Stimulated activated CD8-positive, alpha-beta memory T cell treated with anti-CD3 and anti-CD28 coated beads, Interleukin-7, amount 100 ng/mL, for 24 hours (primary cell): ENCODE measurements around the gene ARHGEF10L.

Experiments
- DNase-seq: peaks from one replicate; pipeline ENCODE4 v3.0.0-alpha.2; 2020; ENCODE audit warnings: low read depth

ARHGEF10L gene

DNA sequence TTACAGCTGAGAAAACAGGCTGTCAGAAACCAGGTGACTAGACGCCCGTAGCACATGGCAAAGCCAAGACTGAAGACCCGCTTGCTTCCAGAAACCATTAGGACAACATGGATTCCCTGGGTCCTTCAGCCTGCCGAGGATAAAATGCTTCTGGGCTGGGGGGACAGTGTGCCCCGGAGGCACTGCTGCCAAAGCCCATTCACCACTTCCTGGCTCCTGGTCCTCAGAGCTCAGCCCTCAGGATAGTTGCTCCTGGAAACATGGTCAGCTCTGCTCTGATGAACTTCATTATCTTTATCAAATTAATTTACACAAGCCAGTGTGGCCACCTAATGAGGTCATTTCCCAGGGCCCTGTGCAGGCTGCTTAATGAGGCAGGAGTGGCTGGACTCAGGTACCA lies 174.5 kb downstream of the ARHGEF10L start:
- no peak for DNase-seq

DNA sequence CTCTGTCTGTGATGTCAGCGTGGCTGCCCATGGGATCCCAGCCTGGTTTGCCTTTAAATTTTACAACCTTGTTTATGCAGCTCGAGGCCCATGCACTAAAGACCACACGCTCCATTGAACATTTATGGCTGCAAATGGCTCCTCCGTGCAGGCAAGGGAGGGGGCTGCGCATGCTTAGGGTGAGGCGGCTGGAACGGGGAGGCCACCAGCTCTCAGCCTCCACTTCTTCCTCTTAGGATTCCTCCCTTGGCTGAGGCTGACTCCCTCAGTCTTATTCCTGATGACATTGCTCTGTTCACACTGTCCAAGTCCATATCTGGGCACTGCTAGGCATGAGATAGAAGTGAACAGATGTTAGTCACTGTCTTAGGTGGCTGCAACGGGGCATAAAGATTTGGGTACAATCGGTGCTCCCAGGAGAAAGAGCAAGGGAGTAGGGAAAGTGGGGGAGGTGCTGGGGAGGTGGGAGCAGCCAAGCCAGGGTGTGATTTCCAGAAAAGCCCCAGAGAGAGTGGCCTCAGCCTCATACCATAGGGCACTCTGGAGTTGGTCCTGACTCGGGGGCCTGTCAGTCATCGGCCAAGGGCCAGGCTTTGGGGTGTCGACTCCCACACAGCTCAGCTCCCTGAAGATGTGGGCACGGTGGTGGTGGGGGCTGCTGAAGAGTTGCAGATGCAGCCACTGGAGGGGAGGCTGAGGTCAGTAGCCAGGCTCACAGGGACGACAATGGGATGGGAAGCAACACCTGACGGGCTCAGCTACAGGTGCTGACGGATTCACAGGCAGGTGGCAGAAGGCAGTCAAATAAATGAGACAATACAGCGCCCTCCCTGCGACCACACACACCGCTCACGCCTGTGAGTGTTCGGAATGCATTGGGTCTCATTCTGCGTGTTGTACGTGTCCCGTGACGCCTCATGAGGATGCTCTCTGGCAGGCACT lies 178.4 kb downstream of the ARHGEF10L start:
- DNase-seq, result no peak

DNA sequence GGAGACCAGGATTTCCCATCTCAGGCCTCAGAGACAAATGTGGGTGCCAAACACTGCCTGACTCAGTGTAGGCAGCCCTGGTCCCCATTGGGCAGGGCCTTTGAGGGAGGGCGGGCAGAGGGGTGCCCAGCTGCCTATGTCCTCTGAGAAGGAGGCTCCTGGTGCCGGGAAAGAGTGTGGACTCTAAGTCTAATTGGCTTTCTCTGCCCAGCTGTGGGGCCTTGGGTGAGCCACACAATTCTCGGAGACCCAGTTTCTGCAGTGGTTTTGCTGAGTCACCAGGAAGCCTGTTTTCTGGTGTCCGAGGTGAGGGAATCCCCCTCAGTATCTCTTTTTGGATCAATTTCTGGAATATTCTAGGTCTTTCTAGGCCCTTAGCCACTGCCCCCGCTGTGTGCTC lies 180.4 kb downstream of the ARHGEF10L start:
- DNase-seq, result no peak

DNA sequence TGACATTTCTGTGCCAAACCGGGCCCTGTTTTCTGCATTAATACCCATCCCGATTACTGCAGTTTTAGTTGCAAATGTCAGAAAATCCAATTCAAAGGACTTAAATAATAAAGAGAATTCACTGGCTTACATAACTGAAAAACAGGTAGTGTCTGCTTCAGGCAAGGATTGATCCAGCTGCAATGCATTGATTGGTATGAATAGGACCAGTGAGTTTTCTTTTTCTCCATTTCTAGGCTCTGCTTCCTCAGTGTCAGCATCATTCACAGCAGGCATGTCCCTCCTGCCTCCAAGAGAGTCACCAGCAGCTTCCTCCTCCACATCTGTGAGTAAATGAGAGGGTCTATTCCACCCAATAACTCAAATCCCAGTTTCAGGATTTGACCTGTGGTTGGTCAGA lies 181.9 kb downstream of the ARHGEF10L start:
- no peak for DNase-seq

DNA sequence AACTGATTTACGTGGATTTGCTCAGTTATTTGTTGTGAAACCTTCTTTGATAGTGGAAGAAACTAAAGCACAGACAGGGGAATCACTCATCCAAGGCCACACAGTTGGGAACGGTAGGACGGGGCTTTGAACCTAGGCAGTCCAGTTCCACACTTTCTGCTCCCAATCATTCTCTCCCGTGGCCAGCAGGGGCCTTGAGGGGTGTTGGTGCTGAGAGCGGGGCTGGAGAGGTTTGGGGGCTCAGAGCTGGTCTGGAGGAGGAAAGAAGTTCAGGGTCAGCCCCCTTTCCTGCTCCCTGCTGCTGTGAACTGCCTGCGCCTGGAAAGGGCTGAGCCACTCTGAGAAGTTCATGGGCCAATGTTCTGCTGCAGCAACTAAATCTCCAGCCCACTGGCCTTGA lies 184.2 kb downstream of the ARHGEF10L start:
- no peak for DNase-seq

DNA sequence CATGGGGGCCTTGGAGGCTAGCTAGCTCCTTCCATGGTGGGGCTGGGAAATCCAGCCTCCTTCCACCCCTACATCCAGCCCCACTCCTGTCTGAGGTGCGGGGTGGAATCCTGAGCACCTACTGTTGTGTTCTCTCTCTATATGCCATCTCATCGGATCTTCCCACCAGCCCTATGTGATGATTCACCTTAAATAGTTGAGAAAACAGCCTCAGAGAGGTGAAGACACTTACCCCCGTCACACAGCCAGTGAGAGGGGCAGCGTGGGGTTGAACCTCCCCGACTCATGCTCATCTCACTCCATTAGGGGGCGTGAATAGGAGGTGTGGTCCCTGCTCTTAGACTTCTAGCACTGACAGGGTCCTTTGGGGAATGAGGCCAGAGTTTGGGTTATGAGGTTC lies 184.7 kb downstream of the ARHGEF10L start:
- no peak for DNase-seq

DNA sequence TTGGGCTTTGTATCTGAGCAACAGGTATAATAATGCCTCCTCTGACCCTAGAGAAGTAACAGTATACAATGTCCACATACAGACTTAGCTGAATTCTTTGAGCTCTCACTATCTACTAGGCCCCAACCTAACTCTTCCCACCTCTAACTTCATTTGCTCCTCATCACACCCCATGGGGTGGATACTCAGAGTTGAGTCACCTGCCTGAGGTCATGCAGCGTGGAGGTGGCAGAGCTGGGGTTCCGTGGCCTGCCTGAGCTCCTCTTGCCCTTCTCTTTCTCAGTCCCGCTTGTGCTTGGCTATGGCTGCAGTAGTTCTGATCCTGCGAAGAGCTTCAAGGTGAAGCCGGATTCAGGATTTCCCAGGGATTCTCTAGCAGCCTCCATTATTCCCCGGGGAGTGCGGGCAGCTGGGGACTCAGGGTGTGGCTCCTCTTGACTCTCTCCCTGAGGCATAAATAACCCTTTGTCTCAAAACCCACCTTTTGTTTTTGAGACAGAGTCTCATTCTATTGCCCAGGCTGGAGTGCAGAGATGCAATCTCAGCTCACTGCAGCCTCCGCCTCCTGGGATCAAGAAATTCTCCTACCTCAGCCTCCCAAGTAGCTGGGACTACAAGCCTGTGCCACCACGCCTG lies 185.7 kb downstream of the ARHGEF10L start:
- no peak for DNase-seq

DNA sequence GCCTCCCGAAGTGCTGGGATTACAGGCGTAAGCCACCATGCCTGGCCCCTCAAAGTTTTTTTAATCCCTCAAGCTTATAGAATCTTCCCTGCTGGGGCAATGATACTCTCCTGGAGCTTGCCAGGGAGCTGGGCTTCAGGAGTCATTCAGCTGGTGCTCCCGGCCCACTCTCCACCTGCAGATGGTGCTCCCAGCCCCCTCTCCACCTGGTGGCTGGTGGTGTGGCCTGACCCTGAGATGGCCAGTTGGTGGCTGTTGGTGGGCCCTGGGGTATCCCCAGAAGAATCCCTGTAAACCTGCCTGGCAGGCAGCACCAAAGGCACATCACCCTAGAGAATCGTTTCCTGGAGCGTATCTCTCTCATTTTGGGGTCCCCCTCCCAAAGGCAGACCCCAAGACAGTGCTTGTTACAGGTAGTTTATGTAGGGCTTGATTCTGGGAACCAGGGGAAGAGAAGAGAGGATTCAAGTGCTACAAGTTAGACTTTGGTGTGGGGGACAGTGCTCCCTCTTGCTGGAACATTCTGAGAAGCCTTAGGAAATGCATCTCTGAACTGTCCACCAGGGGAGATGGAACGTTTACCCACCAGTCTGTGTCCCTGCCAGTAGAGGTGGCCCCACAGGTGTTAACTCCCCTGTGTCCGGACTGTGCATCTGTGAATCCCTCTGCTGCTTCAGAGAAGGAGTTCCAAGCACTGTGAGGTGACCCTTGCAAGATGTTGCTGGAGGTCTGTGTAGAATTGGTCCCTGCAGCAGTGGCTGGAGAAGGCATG lies 186.5 kb downstream of the ARHGEF10L start:
- DNase-seq, result no peak

DNA sequence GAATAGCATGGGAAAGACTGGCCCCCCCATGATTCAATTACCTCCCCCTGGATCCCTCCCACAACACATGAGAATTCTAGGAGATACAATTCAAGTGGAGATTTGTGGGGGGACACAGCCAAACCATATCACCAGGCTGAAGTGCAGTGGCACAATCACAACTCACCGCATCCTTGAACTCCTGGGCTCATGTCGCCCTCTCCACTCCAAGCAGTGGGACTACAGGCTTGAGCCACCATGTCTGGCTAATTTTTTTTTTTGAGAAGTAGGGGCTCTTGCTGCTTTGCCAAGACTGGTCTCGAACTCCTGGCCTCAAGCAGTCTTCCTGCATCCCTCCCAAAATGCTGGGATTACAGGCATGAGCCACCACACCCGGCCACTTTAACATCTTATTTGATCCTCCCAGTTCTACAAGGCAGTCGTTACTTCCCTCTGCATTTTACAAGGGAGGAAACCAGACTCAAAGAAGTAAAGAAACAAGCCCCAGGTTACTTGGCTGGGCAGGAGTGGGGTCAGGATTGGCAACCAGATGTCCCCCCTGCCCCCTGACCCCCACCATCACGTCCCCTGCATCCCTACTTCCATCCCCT lies 188.7 kb downstream of the ARHGEF10L start:
- no peak for DNase-seq

DNA sequence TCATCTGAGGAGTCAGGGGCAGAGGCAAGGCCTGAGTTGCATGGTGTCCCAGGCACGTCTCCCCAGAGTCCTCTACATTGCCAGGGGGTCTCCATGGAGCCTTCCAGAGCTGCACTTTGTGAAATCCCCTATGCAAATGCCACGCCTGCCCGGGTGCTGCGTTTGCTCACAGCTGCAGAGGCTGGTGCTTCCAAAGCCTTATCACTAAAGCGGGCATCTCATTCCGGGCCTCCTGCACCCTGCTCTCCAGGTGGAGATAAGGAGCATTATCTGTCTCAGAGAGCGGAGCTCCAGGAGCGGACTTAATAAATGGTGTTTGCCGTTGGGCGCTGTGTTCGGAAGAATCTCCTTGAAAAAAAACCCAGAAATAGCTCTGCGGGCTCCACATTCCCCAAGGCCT lies 189.8 kb downstream of the ARHGEF10L start:
- DNase-seq, result no peak

DNA sequence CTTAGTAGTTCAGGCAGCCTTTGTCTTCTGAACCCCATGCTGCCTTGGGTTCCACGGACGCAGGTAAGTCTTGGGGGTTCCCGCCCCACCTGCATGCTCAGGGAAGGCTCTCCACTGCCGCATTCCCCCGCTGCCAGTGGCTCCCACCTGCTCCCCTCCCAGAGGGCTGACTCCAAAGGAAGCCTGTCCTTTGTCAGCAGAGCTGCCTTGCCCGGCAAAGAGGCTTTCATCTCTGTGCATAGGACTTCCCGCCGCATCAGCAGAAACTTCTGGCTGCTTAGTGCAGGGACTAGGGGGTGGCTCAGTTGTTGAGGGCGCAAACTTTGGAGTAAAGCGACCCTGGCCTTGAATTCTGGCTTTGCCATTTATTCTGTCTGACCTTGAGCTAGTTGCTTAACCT lies 190.4 kb downstream of the ARHGEF10L start:
- no peak for DNase-seq

DNA sequence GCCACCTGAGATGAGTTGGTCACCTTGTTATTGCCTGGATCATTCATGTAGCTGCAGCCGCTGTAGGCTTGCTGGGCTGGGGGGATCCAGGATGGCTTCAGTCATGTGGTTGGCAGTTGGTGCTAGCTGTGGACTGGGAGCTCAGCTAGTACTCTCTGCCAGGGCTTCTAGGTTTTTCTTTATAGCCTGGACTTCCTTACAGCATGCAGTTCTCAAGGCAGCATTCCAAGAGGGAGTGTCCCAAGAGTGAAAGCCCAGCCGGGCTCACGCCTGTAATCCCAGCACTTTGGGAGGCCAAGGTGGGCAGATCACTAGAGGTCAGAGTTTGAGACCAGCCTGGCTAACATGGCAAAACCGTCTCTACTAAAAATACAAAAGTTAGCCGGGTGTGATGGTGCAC lies 192.0 kb downstream of the ARHGEF10L start:
- no peak for DNase-seq

DNA sequence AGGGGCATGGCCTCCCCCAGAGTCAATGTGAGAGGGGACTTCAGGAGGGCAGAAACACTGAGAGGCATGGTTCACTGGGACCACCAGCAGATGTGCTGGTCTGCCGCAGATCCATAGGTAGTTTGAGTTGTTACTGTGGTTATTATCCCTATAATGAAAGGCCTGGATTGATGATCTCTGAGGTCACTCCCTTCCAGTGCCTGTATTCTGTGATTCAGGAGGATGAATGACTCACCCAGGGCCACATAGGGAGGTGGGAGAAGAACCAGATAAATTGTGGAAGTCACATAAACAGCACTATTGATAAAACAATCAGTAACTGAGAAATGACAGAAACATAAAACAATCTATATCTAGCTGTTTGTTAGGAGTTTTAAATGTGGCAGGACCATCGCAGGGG lies 193.0 kb downstream of the ARHGEF10L start:
- no peak for DNase-seq

DNA sequence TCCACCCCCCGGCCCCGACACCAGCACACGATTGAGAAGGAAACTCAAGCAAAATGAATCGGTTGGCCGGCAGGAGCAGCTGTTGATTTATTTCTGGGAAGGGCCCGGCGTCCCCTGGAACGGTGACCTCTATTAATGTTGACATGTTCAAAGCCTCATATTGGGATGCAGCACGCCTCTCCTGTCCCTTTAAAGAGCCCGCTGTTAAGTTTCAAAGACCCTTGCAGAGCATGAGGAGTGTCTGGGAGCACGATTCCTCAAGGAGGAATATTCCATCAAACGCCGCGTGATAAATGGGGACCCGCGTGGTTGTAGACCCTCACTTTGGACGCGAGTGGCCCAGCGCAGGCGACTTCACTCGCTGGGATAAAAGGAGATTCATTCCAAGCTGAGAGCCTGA lies 194.2 kb downstream of the ARHGEF10L start:
- DNase-seq, result no peak

DNA sequence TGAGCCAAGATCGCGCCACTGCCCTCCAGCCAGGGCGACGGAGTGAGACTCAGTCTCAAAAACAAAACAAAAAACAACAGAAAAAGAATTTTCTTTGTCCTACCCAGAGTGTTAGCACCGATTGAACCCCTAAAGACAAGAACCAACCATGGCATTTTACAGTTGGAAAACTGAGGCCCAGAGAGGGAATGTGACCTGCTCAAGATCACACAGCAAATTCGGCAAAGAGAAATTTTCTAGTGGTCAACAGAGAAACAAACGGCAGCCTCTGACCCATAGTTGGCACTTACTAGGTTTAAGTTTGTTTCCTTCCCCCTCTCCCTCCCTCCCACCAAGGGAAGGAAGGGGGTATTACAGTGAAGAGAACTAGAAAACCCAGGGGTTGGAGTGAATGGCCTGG lies 195.1 kb downstream of the ARHGEF10L start:
- DNase-seq, result no peak

DNA sequence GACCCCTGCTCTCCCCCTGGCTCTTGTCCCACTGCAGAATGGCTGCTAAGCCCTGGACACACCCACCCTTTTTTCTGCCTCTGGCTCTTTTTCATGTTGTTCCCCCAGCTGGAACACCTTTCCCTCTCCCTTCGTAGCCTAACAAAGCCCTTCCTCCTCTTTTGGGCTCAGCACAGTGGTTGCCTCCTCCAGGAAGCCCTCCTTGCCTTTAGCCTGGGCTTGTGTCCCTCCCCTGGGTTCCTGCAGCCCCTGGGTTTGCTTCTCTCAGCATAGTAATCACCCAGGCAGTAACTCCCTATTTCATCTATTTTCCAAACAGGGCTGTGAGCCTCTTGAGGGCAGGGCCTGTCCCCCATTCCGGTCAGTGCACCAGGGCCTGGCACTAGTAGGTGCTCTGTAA lies 195.8 kb downstream of the ARHGEF10L start:
- DNase-seq, result no peak

DNA sequence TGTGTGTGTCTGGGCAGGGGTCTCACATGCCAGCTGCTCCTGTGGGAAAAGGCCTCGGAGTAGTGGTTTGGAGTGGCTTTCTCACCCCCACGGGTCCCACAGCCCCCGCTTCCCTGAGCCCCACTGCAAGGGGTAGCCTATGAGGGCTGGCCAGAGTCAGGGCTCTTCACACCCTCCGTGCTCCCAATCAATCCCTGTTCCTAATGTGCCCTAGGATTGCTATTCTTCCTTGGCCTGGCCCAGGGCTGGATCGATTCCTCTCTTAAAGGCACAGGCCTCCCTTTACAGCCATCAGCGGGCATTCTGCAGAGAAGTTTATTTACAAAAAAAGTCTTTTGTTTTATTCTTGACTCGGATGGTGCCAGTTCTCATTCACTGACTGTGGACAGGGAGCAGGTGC lies 196.3 kb downstream of the ARHGEF10L start:
- no peak for DNase-seq

DNA sequence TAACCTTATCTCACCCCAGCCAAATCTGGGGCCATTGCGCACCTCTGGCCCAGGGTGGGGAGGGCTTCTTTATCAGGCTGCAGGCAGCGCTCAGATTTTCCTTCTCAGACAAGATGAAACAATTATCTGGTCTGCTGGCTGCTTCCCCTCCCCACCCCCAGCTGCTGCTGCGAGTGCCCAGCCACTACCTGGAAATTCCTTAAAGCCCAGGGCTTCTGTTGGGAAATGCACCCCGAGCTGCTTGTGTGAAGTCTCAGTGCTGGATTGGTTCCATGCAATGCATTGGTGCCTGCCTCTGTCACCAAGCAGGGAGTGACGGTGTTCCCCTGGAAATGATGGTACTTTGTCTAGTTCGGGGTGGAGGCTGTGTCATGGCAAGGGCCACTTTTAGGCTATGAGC lies 197.1 kb downstream of the ARHGEF10L start:
- no peak for DNase-seq

DNA sequence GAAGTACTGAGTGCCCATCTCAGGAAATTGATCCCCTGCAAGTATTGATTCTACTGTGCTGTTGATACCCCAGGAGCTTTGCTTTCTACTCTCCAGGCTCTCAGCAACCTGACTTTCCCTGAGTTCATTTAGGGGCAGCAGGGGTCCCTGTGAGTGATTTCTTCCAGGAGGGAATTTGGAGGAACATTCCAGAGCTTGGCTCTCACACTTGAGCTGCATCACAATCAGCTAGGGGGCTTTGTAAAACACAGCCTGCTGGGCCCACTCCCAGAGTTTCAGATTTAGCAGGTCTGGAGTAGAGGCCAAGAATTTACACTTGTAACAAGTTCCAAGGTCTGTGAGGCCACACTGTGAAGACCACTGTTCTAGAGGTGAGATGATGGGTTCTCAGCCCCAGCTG lies 199.6 kb downstream of the ARHGEF10L start:
- no peak for DNase-seq

DNA sequence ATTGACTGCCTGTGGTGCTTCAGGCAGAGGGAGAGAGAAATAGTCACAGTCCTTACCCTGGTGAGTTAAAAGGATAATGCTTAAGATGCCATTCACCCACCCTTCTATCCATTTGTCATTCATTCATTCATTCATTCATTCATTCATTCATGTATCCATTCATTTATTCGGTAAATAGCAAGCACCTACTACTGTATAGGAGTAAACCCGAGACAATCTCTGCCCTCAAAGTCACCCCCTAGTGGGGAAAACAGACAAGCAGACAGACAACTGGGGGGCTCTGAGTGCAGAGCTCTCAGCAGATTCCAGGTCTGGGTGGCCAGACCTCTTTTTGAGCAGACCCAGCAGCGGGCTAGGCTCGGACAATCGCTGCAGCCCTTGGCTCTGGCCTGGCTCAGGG lies 201.6 kb downstream of the ARHGEF10L start:
- DNase-seq, result no peak

DNA sequence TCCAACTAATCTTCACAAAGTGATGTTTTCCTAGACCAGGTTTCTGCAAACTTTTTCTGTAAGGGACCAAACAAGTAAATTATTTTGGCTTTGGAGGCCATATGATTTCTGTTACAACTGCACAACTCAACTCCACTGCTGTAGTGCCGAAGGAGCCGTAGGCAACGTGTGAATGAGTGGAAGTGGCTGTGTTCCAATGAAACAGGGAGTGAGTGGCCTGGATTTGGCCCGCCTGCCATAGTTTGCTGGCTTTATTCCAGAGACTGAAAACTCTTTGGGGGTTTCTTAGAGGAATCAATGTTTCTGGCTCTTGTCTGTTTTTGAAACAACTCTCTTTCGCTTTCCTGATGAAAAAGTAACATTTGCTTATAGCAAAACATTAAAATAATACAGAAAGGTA lies 203.1 kb downstream of the ARHGEF10L start:
- DNase-seq, result no peak

DNA sequence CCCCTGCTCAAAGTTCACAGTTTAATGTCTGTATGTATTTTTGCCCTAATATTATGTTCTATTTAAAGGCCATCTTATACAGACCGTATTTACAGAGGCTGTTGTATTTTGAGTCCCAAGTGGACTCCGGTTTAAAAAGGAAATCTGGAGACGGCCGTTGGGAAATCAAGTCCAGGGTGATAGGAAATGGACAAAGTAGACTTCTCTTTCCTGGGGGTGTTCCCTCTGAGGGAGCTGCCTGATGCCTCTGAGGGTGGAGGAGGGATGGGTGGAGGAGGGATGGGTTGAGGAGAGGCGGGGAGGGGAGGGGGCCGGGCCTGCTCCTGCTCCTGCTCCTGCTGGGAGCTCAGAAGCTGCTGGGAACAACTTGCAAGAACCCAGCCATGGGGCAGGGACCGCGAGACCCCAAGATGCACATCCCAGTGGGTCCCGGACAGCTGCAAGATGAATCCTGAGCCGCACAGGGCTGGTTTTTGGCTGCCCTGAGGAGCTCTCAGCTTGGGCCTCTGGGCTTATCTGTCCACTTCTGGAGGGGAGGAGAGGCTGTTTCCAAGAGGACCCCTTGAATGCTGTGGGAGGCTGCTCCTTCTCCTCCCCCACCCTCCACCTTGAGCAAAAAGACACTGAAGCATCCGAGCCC lies 203.6 kb downstream of the ARHGEF10L start:
- no peak for DNase-seq
